Neural cell (in vitro differentiated cells): ENCODE measurements around the gene SLC24A3. TPM values are rescaled to one million over a fixed set of nuclear protein-coding genes. Genes with fewer than 3 reads are reported as not detected.

ENCODE experiments used
- H2AFZ ChIP-seq: fragments of 200-600, 300-800 bp; sonication (generic), shearing (Covaris generic); 2 replicates; pipeline ENCODE4 v1.6.0; 2014; ENCODE audit warnings: low read depth, mild to moderate bottlenecking, antibody characterized with exemption, low read length, moderate library complexity
- H3F3A ChIP-seq: fragments of 200-600 bp; shearing (Covaris generic); 2 replicates; pipeline ENCODE4 v1.6.1; 2016; ENCODE audit warnings: mild to moderate bottlenecking, moderate library complexity, mixed read lengths, antibody characterized with exemption, low read length; ENCODE audit not compliant: insufficient read depth, poor library complexity, severe bottlenecking
- H3K27ac ChIP-seq: fragments of 200-600, 300-800 bp; sonication (generic), shearing (Covaris generic); 2 replicates; pipeline ENCODE4 v1.5.1; 2014; ENCODE audit warnings: mild to moderate bottlenecking, low read length, moderate library complexity
- H3K27me3 ChIP-seq: fragments of 300-800, 200-600 bp; sonication (generic), shearing (Covaris generic); 2 replicates; pipeline ENCODE4 v1.6.0; 2014; ENCODE audit warnings: mild to moderate bottlenecking, low read depth, low read length, moderate library complexity; ENCODE audit not compliant: insufficient read depth
- H3K36me3 ChIP-seq: fragments of 300-800, 200-600 bp; sonication (generic), shearing (Covaris generic); 2 replicates; pipeline ENCODE4 v1.5.1; 2014; ENCODE audit warnings: mild to moderate bottlenecking, antibody characterized with exemption, low read length, moderate library complexity; ENCODE audit not compliant: insufficient read depth
- H3K4me2 ChIP-seq: fragments of 300-800, 200-600 bp; sonication (generic), shearing (Covaris generic); 2 replicates; pipeline ENCODE4 v1.6.0; 2014; ENCODE audit warnings: mild to moderate bottlenecking, low read length
- H3K4me3 ChIP-seq: fragments of 300-800, 200-600 bp; sonication (generic), shearing (Covaris generic); 2 replicates; pipeline ENCODE4 v1.5.1; 2014; ENCODE audit warnings: mild to moderate bottlenecking, low read length, moderate library complexity
- H3K79me2 ChIP-seq: fragments of 200-600 bp; shearing (Covaris generic); replicated peaks from 2 replicates; pipeline ENCODE4 v1.6.0; 2014; ENCODE audit warnings: mild to moderate bottlenecking, low read length, moderate library complexity; ENCODE audit not compliant: insufficient read depth
- H3K9ac ChIP-seq: fragments of 300-800, 200-600 bp; sonication (generic), shearing (Covaris generic); 2 replicates; pipeline ENCODE4 v1.6.1; 2016; ENCODE audit warnings: mild to moderate bottlenecking, low read length, mixed read lengths
- H3K9me2 ChIP-seq: fragments of 200-600 bp; shearing (Covaris generic); 2 replicates; pipeline ENCODE4 v1.6.1; 2016; ENCODE audit warnings: mild to moderate bottlenecking, low read length, mixed read lengths; ENCODE audit not compliant: insufficient read depth
- H3K9me3 ChIP-seq: fragments of 200-600, 300-800 bp; sonication (generic), shearing (Covaris generic); 2 replicates; pipeline ENCODE4 v1.6.1; 2016; ENCODE audit warnings: mild to moderate bottlenecking, mixed run types, low read length, moderate library complexity, mixed read lengths
- H4K20me1 ChIP-seq: fragments of 200-600 bp; shearing (Covaris generic); 2 replicates; pipeline ENCODE4 v1.6.1; 2016; ENCODE audit warnings: mild to moderate bottlenecking, mixed run types; ENCODE audit not compliant: insufficient read depth
- CTCF ChIP-seq: fragments of 450-650 bp; IDR thresholded peaks from 2 replicates; pipeline ENCODE4 v1.5.1; 2014; ENCODE audit warnings: antibody characterized with exemption, mild to moderate bottlenecking, moderate library complexity; ENCODE audit not compliant: poor library complexity, severe bottlenecking
- EP300 ChIP-seq: fragments of 450-650 bp; conservative IDR thresholded peaks from 2 replicates; pipeline ENCODE4 v1.6.1; 2014; ENCODE audit warnings: antibody characterized with exemption, mild to moderate bottlenecking, moderate library complexity; ENCODE audit not compliant: poor library complexity, severe bottlenecking
- EZH2 ChIP-seq: fragments of 200-600, 300-800 bp; shearing (Covaris generic), sonication (generic); IDR thresholded peaks from 2 replicates; pipeline ENCODE4 v1.6.1; 2014; ENCODE audit warnings: antibody characterized with exemption, low read length, borderline replicate concordance, mild to moderate bottlenecking; ENCODE audit not compliant: insufficient read depth, poor library complexity, severe bottlenecking
- MXI1 ChIP-seq: fragments of 450-650 bp; conservative IDR thresholded peaks from 2 replicates; pipeline ENCODE4 v1.6.1; 2014; ENCODE audit warnings: antibody characterized with exemption, mild to moderate bottlenecking; ENCODE audit not compliant: poor library complexity, severe bottlenecking
- POLR2AphosphoS5 ChIP-seq: IDR thresholded peaks from 2 replicates; pipeline ENCODE4 v1.6.1; 2012
- RAD21 ChIP-seq: fragments of 450-650 bp; conservative IDR thresholded peaks from 2 replicates; pipeline ENCODE4 v1.6.1; 2014; ENCODE audit warnings: antibody characterized with exemption, mild to moderate bottlenecking, moderate library complexity
- REST ChIP-seq: IDR thresholded peaks from 2 replicates; pipeline ENCODE4 v1.6.1; 2012; ENCODE audit warnings: borderline replicate concordance
- SMC3 ChIP-seq: fragments of 450-650 bp; conservative IDR thresholded peaks from 2 replicates; pipeline ENCODE4 v1.6.1; 2014; ENCODE audit warnings: antibody characterized with exemption, mild to moderate bottlenecking, moderate library complexity; ENCODE audit not compliant: poor library complexity
- TAF1 ChIP-seq: IDR thresholded peaks from 2 replicates; pipeline ENCODE4 v1.6.1; 2012; ENCODE audit warnings: low read depth
- polyA plus RNA-seq: library from polyadenylated mRNA; depleted of rRNA; stranded (reverse); fragments of >200 nt; gene quantifications from 2 replicates; pipeline ENCODE4 v1.2.3, GENCODE V29; 2014

Gene SLC24A3
- polyA plus RNA-seq, 1 donor from 2014 or later = 6.5 TPM

- Histone ChIP-seq H3K4me2 (no peak overlapping the region), H3K79me2 (no peaks in the 10 kb centered on the region), H3K4me3 (no peak overlapping the region), H2AFZ (no peak overlapping the region), H3K27ac (no peak overlapping the region), H4K20me1 (no peaks in the 10 kb centered on the region), H3K36me3 (no peaks in the 10 kb centered on the region), H3F3A (no peaks in the 10 kb centered on the region), H3K9me3 (no peaks in the 10 kb centered on the region), H3K9me2 (no peaks in the 10 kb centered on the region), H3K27me3 (no peaks in the 10 kb centered on the region), H3K9ac (no peak overlapping the region)
- TF ChIP-seq EZH2 = no peak
- no peak for TF ChIP-seq MXI1
- TF ChIP-seq SMC3 = no peak
- TF ChIP-seq EP300 = no peak
- TF ChIP-seq RAD21 = no peak
- no peak for TF ChIP-seq POLR2AphosphoS5
- no peak for TF ChIP-seq REST
- TF ChIP-seq CTCF = no peak
- TF ChIP-seq TAF1 = no peak
Measured at GRCh38 chr20:19423900-19424620, 211.6 kb downstream of the SLC24A3 start.

DNA sequence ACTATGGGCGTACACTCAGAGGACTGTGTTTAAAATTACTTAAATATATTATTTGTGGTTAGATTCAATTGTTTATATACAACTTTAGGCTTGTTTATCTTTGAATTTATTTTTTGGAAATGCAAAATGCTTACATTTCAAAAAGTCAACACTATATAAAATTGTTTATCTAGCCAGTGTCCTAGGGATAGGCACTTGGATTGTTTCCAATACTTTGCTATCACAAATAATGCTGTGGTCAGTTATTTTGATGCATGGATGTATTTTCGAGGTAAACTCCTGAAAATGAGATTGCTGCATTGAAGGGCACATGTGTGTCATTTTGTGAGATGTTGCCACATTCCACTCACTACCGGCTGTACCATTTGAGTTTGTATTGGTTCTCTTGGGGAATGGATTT, 213.9 kb downstream of the SLC24A3 start:
- Histone ChIP-seq H4K20me1 (no peaks in the 10 kb centered on the region), H3K9ac (no peak overlapping the region), H3K27me3 (no peaks in the 10 kb centered on the region), H3K36me3 (no peaks in the 10 kb centered on the region), H3K9me3 (no peaks in the 10 kb centered on the region), H3K4me3 (no peak overlapping the region), H3K79me2 (no peaks in the 10 kb centered on the region), H3K27ac (no peak overlapping the region), H3K4me2 (no peak overlapping the region), H3F3A (no peaks in the 10 kb centered on the region), H2AFZ (no peak overlapping the region), H3K9me2 (no peaks in the 10 kb centered on the region)
- TF ChIP-seq EZH2 = no peak
- no peak for TF ChIP-seq POLR2AphosphoS5
